GM12891 (cell line): ENCODE data around the gene PPP1R9A.

Experiments used
- POLR2A ChIP-seq: IDR thresholded peaks from 2 replicates; pipeline ENCODE4 v1.6.1; 2011; ENCODE audit warnings: low read depth, low read length, control low read depth
- POLR2AphosphoS5 ChIP-seq: IDR thresholded peaks from 2 replicates; pipeline ENCODE4 v1.6.1; 2011; ENCODE audit warnings: low read depth, low read length, control low read depth
- POU2F2 ChIP-seq: IDR thresholded peaks from 2 replicates; pipeline ENCODE4 v1.6.1; 2011; ENCODE audit warnings: low read depth, mild to moderate bottlenecking, control low read depth, low read length, moderate library complexity

- TF ChIP-seq POLR2A (no peak), POLR2AphosphoS5 (no peak), POU2F2 (no peak)
Observed at GRCh38 chr7:95317966-95318365, 410.6 kb downstream of the PPP1R9A start.
